Aorta (tissue), 5 donors: ENCODE data around the gene RPS6KA2. TPM values are rescaled to one million over a fixed set of nuclear protein-coding genes. Genes with fewer than 3 reads are reported as not detected.

Experiments
- ATAC-seq: fragments of 200-7000 bp; cut with Tn5 transposase; one replicate; pipeline ENCODE4 v1.9.1; 2022; ENCODE audit warnings: moderate library complexity; ENCODE audit not compliant: low FRiP score
- DNase-seq, 2 donors: peaks; one replicate each; pipeline ENCODE4 v3.0.0-alpha.2; 2020
- H3K27ac ChIP-seq, 2 donors: one replicate each; pipeline ENCODE4 v1.5.1; 2013; ENCODE audit warnings: low read length in 2 of 2, mild to moderate bottlenecking in 2 of 2, moderate library complexity in 2 of 2, control low read depth in 1 of 2, inconsistent platforms in 1 of 2, low read depth in 1 of 2
- H3K27me3 ChIP-seq, 2 donors: one replicate each; pipeline ENCODE4 v1.6.1; 2013; ENCODE audit warnings: control low read depth in 1 of 2, low read length in 1 of 2, mild to moderate bottlenecking in 1 of 2, moderate library complexity in 1 of 2; ENCODE audit not compliant: insufficient read depth in 2 of 2, control insufficient read depth in 1 of 2
- H3K36me3 ChIP-seq, 2 donors: one replicate each; pipeline ENCODE4 v1.6.1; 2013; ENCODE audit warnings: control low read depth in 1 of 2, low read length in 1 of 2, mild to moderate bottlenecking in 1 of 2; ENCODE audit not compliant: insufficient read depth in 2 of 2, control insufficient read depth in 1 of 2
- H3K4me1 ChIP-seq, 2 donors: one replicate each; pipeline ENCODE4 v1.6.1; 2013; ENCODE audit warnings: low read length in 2 of 2, control low read depth in 1 of 2, mild to moderate bottlenecking in 1 of 2, moderate library complexity in 1 of 2; ENCODE audit not compliant: insufficient read depth in 2 of 2, control insufficient read depth in 1 of 2
- H3K4me3 ChIP-seq, 2 donors: one replicate each; pipeline ENCODE4 v1.5.1; 2013; ENCODE audit warnings: low read length in 2 of 2, control low read depth in 1 of 2, mild to moderate bottlenecking in 1 of 2
- H3K9me3 ChIP-seq: one replicate; pipeline ENCODE4 v1.6.1; 2013; ENCODE audit warnings: mild to moderate bottlenecking, low read length; ENCODE audit not compliant: control insufficient read depth
- WGBS, 2 donors: extraction: QIAGEN DNeasy Blood & Tissue Kit; methylation state at CpG; one replicate each; pipeline ENCODE4 v1.1.7; 2013; 5-methylcytosine and 5-hydroxymethylcytosine counted together
- intact Hi-C, 2 donors: fragments of 100-400 bp; cut with DNase I; formaldehyde crosslinking; loops; one replicate each; pipeline versions ENCODE4 v1.14.2 to v1.15.0; 2022
- polyA plus RNA-seq, 2 donors: library from polyadenylated mRNA; stranded (reverse); fragments of 200-250 nt; gene quantifications; one replicate each; pipeline ENCODE4 v1.2.3, GENCODE V29; 2013
- total RNA-seq, 2 donors: library from RNA; stranded (reverse); fragmentation: NEBNext Ultra II Directional; extraction: Animal tissue kit (Norgen Biotek cat#: 25700); gene quantifications; one replicate each; pipeline ENCODE4 v1.2.1, GENCODE V29; 2021
- donor health status: healthy with polysubstance abuse.
- donor health status: Bipolar disorder and iron deficiency.
- donor health status: DM: no; HTN: no; CAD: no.
- donor health status: DM: no; HTN: no; CAD: no.
- donor health status: DM: yes; HTN: yes; CAD: no.

Gene RPS6KA2
- total and polyA plus RNA-seq, 4 donors, result 24.5 to 52.7 (median 37.3) TPM

- no peak for DNase-seq
- no peak for ATAC-seq
- Histone ChIP-seq H3K27ac (no peak overlapping the region), H3K36me3 (peaks cover 0 to 2% of the 10 kb centered on the region in 2 donors), H3K27me3 (no peaks in the 10 kb centered on the region), H3K4me3 (no peak overlapping the region), H3K4me1 (no peaks in the 10 kb centered on the region), H3K9me3 (no peaks in the 10 kb centered on the region)
- 85 to 89% methylated on average over 10 of the region's 10 CpGs for WGBS, 2 donors
- intact Hi-C loops, result no loop called here
These were observed 155.2 kb downstream of the RPS6KA2 start for GRCh38 chr6:166471797-166472260.

DNA sequence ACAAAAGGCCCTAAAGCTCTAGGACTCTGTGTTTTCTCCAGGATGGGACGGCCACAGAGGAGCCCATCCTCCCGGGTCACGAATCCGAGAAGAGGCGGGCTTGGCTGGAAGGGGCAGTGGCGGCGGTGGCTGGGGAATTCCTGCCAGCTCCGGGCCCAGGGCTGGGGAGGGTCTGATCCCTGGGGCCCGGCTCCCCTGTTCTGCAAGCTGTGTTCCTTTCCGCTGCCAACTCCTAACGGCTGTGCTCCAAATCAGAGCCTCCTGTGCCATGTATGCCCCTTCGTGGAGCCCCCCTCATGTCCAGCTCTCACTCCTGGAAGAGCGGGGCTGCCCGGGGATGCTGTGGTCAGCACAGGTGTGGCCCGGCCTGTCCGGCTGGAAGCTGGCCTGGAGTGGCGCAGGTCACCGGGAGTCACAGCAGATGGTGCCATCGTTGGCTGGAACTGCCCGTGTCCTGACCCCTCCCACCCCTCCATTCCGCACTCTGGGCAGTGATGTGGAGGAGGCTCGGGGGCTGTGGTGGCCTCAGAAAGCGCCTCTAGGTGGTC lies 156.1 kb downstream of the RPS6KA2 start:
- DNase-seq (no peak), ATAC-seq (no peak)
- H3K27ac ChIP-seq, result no peak overlapping the region
- H3K27me3 ChIP-seq, result no peaks in the 10 kb centered on the region
- intact Hi-C loops, result no loop called here
- H3K4me1 ChIP-seq, result no peaks in the 10 kb centered on the region
- no peak overlapping the region for H3K4me3 ChIP-seq
- peaks cover 0 to 2% of the 10 kb centered on the region in 2 donors for H3K36me3 ChIP-seq
- WGBS, 2 donors, result 85 to 88% methylated on average over 23 of the region's 23 CpGs
- H3K9me3 ChIP-seq, result no peaks in the 10 kb centered on the region

GRCh38 chr6:166470029-166470862 lies 156.8 kb downstream of the RPS6KA2 start:
- no peaks in the 10 kb centered on the region for H3K9me3 ChIP-seq
- no peaks in the 10 kb centered on the region for H3K27me3 ChIP-seq
- DNase-seq, result no peak
- no peak for ATAC-seq
- H3K4me1 ChIP-seq, result no peaks in the 10 kb centered on the region
- peaks cover 0 to 2% of the 10 kb centered on the region in 2 donors for H3K36me3 ChIP-seq
- H3K27ac ChIP-seq, result no peak overlapping the region
- WGBS, 2 donors, result 90 to 93% methylated on average over 20 of the region's 20 CpGs
- intact Hi-C loops, result no loop called here
- no peak overlapping the region for H3K4me3 ChIP-seq

GRCh38 chr6:166469426-166469961 lies 157.6 kb downstream of the RPS6KA2 start:
- Histone ChIP-seq H3K4me1 (no peaks in the 10 kb centered on the region), H3K27ac (no peak overlapping the region), H3K27me3 (no peaks in the 10 kb centered on the region), H3K4me3 (no peak overlapping the region), H3K36me3 (peaks cover 0 to 2% of the 10 kb centered on the region in 2 donors), H3K9me3 (no peaks in the 10 kb centered on the region)
- no peak for DNase-seq
- intact Hi-C loops, result loop anchor here (5.0 to 10.0 kb wide), 3 partner anchors 145 to 528 kb away; partner anchors contain the start of genes CEP43 (in 1 of the 2) and RPS6KA2 (in 1 of the 2)
- ATAC-seq, result no peak
- WGBS, 2 donors, result 95 to 96% methylated on average over 14 of the region's 14 CpGs

DNA sequence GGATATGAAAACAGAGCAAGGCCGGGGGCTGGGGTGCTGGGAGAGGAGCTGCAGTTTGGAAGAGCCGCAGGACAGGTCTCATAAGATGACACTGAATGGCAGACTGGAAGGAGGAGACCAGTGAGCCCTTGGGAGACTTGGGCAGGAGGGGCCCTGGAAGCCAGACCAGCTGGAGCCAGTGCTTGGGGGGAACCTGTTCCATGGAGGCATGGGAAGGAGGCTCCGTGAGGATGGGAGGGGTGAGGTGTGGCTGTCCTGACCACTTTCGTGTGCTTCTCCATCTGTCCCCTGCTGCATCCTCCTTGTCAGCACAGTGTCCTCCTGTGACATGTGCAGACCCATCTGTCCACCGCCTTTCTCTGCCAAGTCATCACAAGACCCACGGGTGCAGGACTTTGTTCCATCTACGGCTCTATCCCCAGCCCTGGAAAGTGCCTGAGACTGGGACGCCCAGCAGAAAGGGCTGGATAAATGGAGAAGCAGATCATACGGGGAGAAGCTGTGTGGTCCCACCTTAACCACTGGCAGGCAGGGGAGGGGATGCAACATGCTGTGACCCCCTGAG lies 159.5 kb downstream of the RPS6KA2 start:
- WGBS, 2 donors, result 93 to 96% methylated on average over 9 of the region's 9 CpGs
- Histone ChIP-seq H3K4me1 (no peaks in the 10 kb centered on the region), H3K27ac (no peak overlapping the region), H3K36me3 (peaks cover 0 to 2% of the 10 kb centered on the region in 2 donors), H3K27me3 (no peaks in the 10 kb centered on the region), H3K9me3 (no peaks in the 10 kb centered on the region), H3K4me3 (no peak overlapping the region)
- intact Hi-C loops, result loop anchor here (5.0 to 10.0 kb wide), 3 partner anchors 147 to 530 kb away; partner anchors contain the start of genes CEP43 (in 1 of the 2) and RPS6KA2 (in 1 of the 2)
- DNase-seq (no peak), ATAC-seq (no peak)

DNA sequence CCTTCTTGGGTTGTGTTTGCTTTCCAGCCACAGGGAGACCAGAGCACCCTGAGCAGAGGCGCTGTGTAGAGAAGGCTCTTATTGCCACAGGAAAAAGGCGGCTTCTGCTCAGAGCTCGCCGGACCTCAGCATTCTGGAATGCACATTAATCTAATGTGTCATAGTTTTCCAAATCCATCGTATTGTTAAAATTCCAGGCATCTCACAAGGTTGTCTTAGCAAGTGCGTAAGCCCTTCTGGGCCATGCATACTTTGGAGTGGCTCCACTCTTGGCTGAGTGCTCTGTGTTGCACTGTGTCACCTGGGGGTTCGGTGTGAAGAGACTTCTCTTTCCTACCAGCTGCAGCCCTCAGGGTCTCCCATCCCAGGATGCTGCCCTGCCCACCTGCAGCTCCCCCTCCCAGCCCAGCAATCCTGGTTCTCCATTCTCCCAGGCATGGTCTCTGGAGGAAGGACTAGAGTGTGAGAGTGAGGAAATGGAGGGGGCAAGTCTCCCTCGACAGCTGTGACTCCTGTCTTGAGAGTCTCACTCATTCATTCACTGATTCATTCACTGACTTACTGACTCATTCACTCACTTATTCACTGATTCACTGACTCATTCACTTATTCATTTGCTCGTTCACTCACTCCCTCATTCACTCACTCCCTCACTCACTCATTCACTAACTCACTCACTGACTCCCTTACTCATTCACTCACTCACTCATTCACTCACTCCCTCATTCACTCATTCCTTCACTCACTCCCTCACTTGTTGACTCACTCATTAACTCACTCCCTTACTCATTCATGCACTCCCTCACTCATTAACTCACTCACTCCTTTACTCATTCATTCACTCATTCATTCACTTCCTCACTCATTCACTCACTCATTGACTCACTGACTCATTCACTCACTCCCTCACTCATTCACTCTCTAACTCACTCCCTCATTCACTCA lies 160.6 kb downstream of the RPS6KA2 start:
- intact Hi-C loops, result loop anchor here (5.0 to 10.0 kb wide), 3 partner anchors 148 to 531 kb away; partner anchors contain the start of genes CEP43 (in 1 of the 2) and RPS6KA2 (in 1 of the 2)
- Histone ChIP-seq H3K4me1 (no peaks in the 10 kb centered on the region), H3K27me3 (no peaks in the 10 kb centered on the region), H3K36me3 (peaks cover 0 to 2% of the 10 kb centered on the region in 2 donors), H3K4me3 (no peak overlapping the region), H3K9me3 (no peaks in the 10 kb centered on the region), H3K27ac (peak overlapping the region in 1 of 2 donors; percentile 65)
- WGBS, 2 donors, result 7 to 11% methylated on average over 9 of the region's 9 CpGs
- no peak for DNase-seq
- peak; percentile 47 for ATAC-seq

GRCh38 chr6:166465671-166466087 lies 161.4 kb downstream of the RPS6KA2 start:
- Histone ChIP-seq H3K4me3 (no peak overlapping the region), H3K9me3 (no peaks in the 10 kb centered on the region), H3K4me1 (no peaks in the 10 kb centered on the region), H3K27me3 (no peaks in the 10 kb centered on the region), H3K27ac (peak overlapping the region in 1 of 2 donors; percentile 8), H3K36me3 (peaks cover 0 to 2% of the 10 kb centered on the region in 2 donors)
- intact Hi-C loops, result loop anchor here (5.0 to 10.0 kb wide), 3 partner anchors 149 to 532 kb away; partner anchors contain the start of genes CEP43 (in 1 of the 2) and RPS6KA2 (in 1 of the 2)
- DNase-seq (no peak), ATAC-seq (peak; percentile 48)
- 18 to 20% methylated on average over 11 of the region's 11 CpGs for WGBS, 2 donors
